A549 (cell line): Measurements from ENCODE around the gene UBAC1. TPM values are rescaled to one million over a fixed set of nuclear protein-coding genes. Genes with fewer than 3 reads are reported as not detected.
A peak's percentile ranks its signal among the peaks of the same experiment; 100 is the strongest.

Experiments used
- ATAC-seq, 2 experiments: fragments of 200-7000 bp in 1 of 2; fragments of >200 bp in 1 of 2; cut with Nextera tagmentation in 1 of 2; cut with Tn5 transposase in 1 of 2; 3 replicates each; pipeline versions ENCODE4 v1.8.0 to v1.9.1; 2018 to 2020; ENCODE audit warnings: mild to moderate bottlenecking in 1 of 2, moderate library complexity in 1 of 2
- CTCF ChIA-PET: fragments of 300-600 bp; sonication (Branson Sonifier 250); formaldehyde crosslinking; extraction: SDS; loops from one replicate; lab custom pipeline; 2021; ENCODE audit warnings: antibody characterized with exemption, inconsistent platforms; lab: Yijun Ruan, JAX
- POLR2A ChIA-PET: fragments of 350-600 bp; formaldehyde crosslinking; extraction: SDS; loops from one replicate; lab custom pipeline; 2021; ENCODE audit warnings: antibody characterized with exemption, inconsistent platforms; lab: Yijun Ruan, JAX
- DNase-seq, 2 experiments: peaks; one replicate each; pipeline versions ENCODE4 v3.0.0 to v3.0.0-alpha.2; 2011 to 2016; ENCODE audit warnings: low read depth in 1 of 2, low spot score in 1 of 2
- FAIRE-seq: peaks from 2 replicates; lab custom pipeline; 2011; peaks lifted over from hg19 to GRCh38; lab: Jason Lieb, UNC
- H3K27ac ChIP-seq, 2 experiments: fragments of >200 bp; sonication (Bioruptor Twin); formaldehyde crosslinking; 3 replicates each; pipeline ENCODE4 v1.5.1; 2016 to 2017
- H3K4me1 ChIP-seq: fragments of >200 bp; sonication (Bioruptor Twin); formaldehyde crosslinking; 3 replicates; pipeline ENCODE4 v1.6.1; 2016
- H3K4me2 ChIP-seq: fragments of >200 bp; sonication (Bioruptor Twin); formaldehyde crosslinking; 3 replicates; pipeline ENCODE4 v1.6.1; 2016
- H3K4me3 ChIP-seq: fragments of >200 bp; sonication (Bioruptor Twin); formaldehyde crosslinking; 3 replicates; pipeline ENCODE4 v1.5.1; 2016
- H3K9me3 ChIP-seq: fragments of >200 bp; sonication (Bioruptor Twin); formaldehyde crosslinking; 3 replicates; pipeline ENCODE4 v1.6.1; 2016
- BCL3 ChIP-seq: fragments of >200 bp; sonication (Bioruptor Twin); formaldehyde crosslinking; IDR thresholded peaks from 3 replicates; pipeline ENCODE4 v1.6.1; 2016
- CBX8 ChIP-seq: fragments of 200-600 bp; sonication (generic); IDR thresholded peaks from 2 replicates; pipeline ENCODE4 v1.6.1; 2016
- E2F6 ChIP-seq: IDR thresholded peaks from 2 replicates; pipeline ENCODE4 v1.6.1; 2012; ENCODE audit warnings: low read depth, borderline replicate concordance
- EHF ChIP-seq: fragments of 250-450 bp; sonication (Bioruptor Pico); IDR thresholded peaks from 2 replicates; pipeline ENCODE4 v1.5.0; 2020; ENCODE audit warnings: mild to moderate bottlenecking
- JUN ChIP-seq, 2 experiments: fragments of >200 bp; sonication (Bioruptor Twin); formaldehyde crosslinking; IDR thresholded peaks; 2 replicates in 1 of 2; 3 replicates in 1 of 2; pipeline ENCODE4 v1.6.1; 2016 to 2017
- KDM5A ChIP-seq: fragments of 200-600 bp; sonication (generic); IDR thresholded peaks from 2 replicates; pipeline ENCODE4 v1.6.1; 2016; ENCODE audit warnings: antibody characterized with exemption, mild to moderate bottlenecking
- MAX ChIP-seq: IDR thresholded peaks from 2 replicates; pipeline ENCODE4 v1.6.1; 2012
- MAZ ChIP-seq: fragments of 150-350 bp; IDR thresholded peaks from 2 replicates; pipeline ENCODE4 v1.6.1; 2014; ENCODE audit warnings: antibody characterized with exemption, low read depth, low read length, borderline replicate concordance
- MYC ChIP-seq: IDR thresholded peaks from 2 replicates; pipeline ENCODE4 v1.6.1; 2012; ENCODE audit warnings: mild to moderate bottlenecking, inconsistent platforms, low read length, improper control_type of control experiment, borderline replicate concordance
- PHF8 ChIP-seq: fragments of 200-600 bp; sonication (generic); IDR thresholded peaks from 2 replicates; pipeline ENCODE4 v1.6.1; 2016; ENCODE audit warnings: low read depth, mild to moderate bottlenecking, antibody characterized with exemption, moderate library complexity, borderline replicate concordance
- POLR2A ChIP-seq: IDR thresholded peaks from 2 replicates; pipeline ENCODE4 v1.6.1; 2012; ENCODE audit warnings: mild to moderate bottlenecking, low read length
- RFX5 ChIP-seq: fragments of 450-650 bp; IDR thresholded peaks from 2 replicates; pipeline ENCODE4 v1.7.1; 2014; ENCODE audit warnings: antibody characterized with exemption, mild to moderate bottlenecking, moderate library complexity
- TP53 ChIP-seq: fragments of 250-450 bp; sonication (Bioruptor Pico); IDR thresholded peaks from 2 replicates; pipeline ENCODE4 v1.5.0; 2021; ENCODE audit warnings: mild to moderate bottlenecking, moderate library complexity
- ZSCAN20 ChIP-seq: fragments of 250-450 bp; sonication (Bioruptor Pico); IDR thresholded peaks from 2 replicates; pipeline ENCODE4 v1.8.0; 2022; ENCODE audit warnings: mild to moderate bottlenecking, moderate library complexity
- WGBS: methylation state at CpG from one replicate; pipeline ENCODE4 v1.1.6; 2017; ENCODE audit errors: missing lambda C conversion rate; 5-methylcytosine and 5-hydroxymethylcytosine counted together
- polyA plus RNA-seq, 4 experiments: library from polyadenylated mRNA; depleted of rRNA in 3 of 4; stranded (reverse); fragments of >200 nt; fragmentation: RNase III in 1 of 4; extraction: RNeasy Plus Mini Kit Qiagen cat#74134 plus additional on column Dnase treatment in 1 of 4; gene quantifications; 2 replicates in 3 of 4; 3 replicates in 1 of 4; pipeline ENCODE4 v1.2.3, GENCODE V29; 2011 to 2017
- TF ChIP-seq, protein P1 (sequence below): fragments of 250-450 bp; sonication (Bioruptor Pico); IDR thresholded peaks from 2 replicates; pipeline ENCODE4 v1.5.0; 2021; ENCODE audit warnings: mild to moderate bottlenecking, moderate library complexity, borderline replicate concordance
- TF ChIP-seq, protein P2 (sequence below): fragments of 150-350 bp; IDR thresholded peaks from 2 replicates; pipeline ENCODE4 v1.6.1; 2014; ENCODE audit warnings: low read depth, mild to moderate bottlenecking, low read length

UBAC1 gene
- polyA plus RNA-seq, 2 of the 4 experiments (the other 2 are of a cell fraction), result 30.8 to 37.6 TPM

GRCh38 chr9:135907431-135908092 is 53.6 kb downstream of the UBAC1 start, which contains the start of gene CAMSAP1:
Gene CAMSAP1 (minus strand): TSS chr9:135907546. CDS start chr9:135907159, 387 bp downstream.
- POLR2A ChIA-PET, result interaction anchor here (0.5 to 1.0 kb wide), 6 partner anchors 14 to 576 kb away, joined by 3 to 5 read pairs (median 3); partner anchors contain the start of gene UBAC1
- ATAC-seq (peak; percentile 86 to 95), FAIRE-seq (no peak), DNase-seq (peak; percentile 83 to 95)
- Histone ChIP-seq H3K4me1 (peaks cover 22% of the 10 kb centered on the region), H3K27ac (peak within 1 kb of the TSS; percentile 85 to 98), H3K4me2 (peak within 1 kb of the TSS; percentile 94), H3K9me3 (peaks cover 38% of the 10 kb centered on the region), H3K4me3 (peak within 1 kb of the TSS; percentile 66)
- TF ChIP-seq MAZ (0 out of 2 replicates have a peak, but pooled peaks have one; percentile 8), MYC (no peak; the same call in 1 of the 2 replicates), BCL3 (peak; percentile 61; the same call in 2 of the 3 replicates), POLR2A (peak; percentile 77), JUN (IDR thresholded peaks at IDR 0.05) (peak in 1 of 2 experiments; percentile 73; a peak in 2 of 5 replicates), PHF8 (peak; percentile 50; the same call in 1 of the 2 replicates)
- TF ChIP-seq, protein P1, sequence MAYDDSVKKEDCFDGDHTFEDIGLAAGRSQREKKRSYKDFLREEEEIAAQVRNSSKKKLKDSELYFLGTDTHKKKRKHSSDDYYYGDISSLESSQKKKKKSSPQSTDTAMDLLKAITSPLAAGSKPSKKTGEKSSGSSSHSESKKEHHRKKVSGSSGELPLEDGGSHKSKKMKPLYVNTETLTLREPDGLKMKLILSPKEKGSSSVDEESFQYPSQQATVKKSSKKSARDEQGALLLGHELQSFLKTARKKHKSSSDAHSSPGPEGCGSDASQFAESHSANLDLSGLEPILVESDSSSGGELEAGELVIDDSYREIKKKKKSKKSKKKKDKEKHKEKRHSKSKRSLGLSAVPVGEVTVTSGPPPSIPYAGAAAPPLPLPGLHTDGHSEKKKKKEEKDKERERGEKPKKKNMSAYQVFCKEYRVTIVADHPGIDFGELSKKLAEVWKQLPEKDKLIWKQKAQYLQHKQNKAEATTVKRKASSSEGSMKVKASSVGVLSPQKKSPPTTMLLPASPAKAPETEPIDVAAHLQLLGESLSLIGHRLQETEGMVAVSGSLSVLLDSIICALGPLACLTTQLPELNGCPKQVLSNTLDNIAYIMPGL (CRISPR knock-in tag), result no peak
- 0% methylated on average over 3 of the region's 91 CpGs for WGBS
- CTCF ChIA-PET, result no interaction called here

DNA sequence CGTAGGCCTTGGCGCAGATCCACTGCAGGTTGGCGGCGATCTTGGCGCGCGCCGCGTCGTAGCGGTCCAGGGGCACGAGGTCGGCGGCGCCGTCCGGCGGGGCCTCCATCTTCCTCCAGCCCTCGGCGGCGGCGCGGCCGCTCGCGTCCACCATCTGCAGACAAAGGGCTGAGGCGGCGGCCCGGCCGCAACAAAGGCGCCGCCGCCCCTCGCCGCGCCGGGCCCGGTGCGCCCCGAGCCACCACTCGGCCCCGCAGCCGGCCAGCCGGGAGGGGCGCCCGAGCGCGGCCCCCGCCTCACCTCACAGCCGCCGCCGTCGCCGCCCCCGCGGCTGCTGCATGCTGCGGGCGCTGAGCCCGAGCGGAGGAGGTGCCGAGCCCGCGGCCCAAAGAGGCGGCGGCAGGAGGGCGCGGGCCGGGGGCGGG is 54.2 kb downstream of the UBAC1 start:
- H3K9me3 ChIP-seq, result peaks cover 33% of the 10 kb centered on the region
- peak in 1 of 2 experiments; percentile 46 for DNase-seq
- ChIA-PET CTCF (interaction anchor here (1.0 kb wide), 1 partner anchor 10 kb away, joined by 3 read pairs; no protein-coding TSS in a partner anchor), POLR2A (interaction anchor here (0.7 to 1.0 kb wide), 4 partner anchors 15 to 69 kb away, joined by 3 to 5 read pairs (median 4); partner anchors contain the start of gene UBAC1)
- H3K4me1 ChIP-seq, result peaks cover 22% of the 10 kb centered on the region
- peak overlapping the region; percentile 86 for H3K4me2 ChIP-seq
- H3K4me3 ChIP-seq, result peak overlapping the region; percentile 66
- no peak for FAIRE-seq
- WGBS, result no CpG with 5 or more reads among the region's 69 CpGs
- TF ChIP-seq CBX8 (no peak), MAZ (no peak), ZSCAN20 (CRISPR knock-in tag) (no peak), EHF (no peak), E2F6 (peak; percentile 77), RFX5 (no peak), MAX (peak; percentile 74), KDM5A (no peak), POLR2A (peak; percentile 29), TP53 (CRISPR knock-in tag) (no peak)
- TF ChIP-seq, protein P2, sequence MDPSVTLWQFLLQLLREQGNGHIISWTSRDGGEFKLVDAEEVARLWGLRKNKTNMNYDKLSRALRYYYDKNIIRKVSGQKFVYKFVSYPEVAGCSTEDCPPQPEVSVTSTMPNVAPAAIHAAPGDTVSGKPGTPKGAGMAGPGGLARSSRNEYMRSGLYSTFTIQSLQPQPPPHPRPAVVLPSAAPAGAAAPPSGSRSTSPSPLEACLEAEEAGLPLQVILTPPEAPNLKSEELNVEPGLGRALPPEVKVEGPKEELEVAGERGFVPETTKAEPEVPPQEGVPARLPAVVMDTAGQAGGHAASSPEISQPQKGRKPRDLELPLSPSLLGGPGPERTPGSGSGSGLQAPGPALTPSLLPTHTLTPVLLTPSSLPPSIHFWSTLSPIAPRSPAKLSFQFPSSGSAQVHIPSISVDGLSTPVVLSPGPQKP, result no peak
- peak in 1 of 2 experiments; percentile 65; a peak in 3 of 6 replicates for ATAC-seq
- H3K27ac ChIP-seq, result peak overlapping the region; percentile 73 to 93
